ENCODE results near the gene MORN4.

MORN4 gene

DNA sequence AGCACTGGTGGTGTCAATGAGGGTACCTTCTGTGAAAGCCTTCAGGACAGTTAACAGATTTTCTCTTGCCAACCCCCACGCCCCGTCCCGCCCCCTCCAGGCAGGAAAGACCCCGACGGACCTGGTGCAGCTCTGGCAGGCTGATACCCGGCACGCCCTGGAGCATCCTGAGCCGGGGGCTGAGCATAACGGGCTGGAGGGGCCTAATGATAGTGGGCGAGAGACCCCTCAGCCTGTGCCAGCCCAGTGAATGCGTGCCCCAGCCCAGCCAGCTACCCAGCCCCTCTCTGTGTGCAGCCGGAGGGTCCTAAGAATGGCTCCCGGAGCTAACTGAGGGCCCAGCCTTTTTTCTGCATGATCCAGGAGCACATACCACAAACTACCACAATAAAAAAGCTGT lies 49.8 kb downstream of the MORN4 start:
- Histone ChIP-seq H3K27me3 (ENCODE audit: insufficient read depth, low read length) (no peaks in the 10 kb centered on the region), H3K9ac (ENCODE audit: low read length) (no peak overlapping the region), H3K79me2 (ENCODE audit: insufficient read depth, low read length) (no peaks in the 10 kb centered on the region), H3K9me3 (ENCODE audit: low read length) (no peaks in the 10 kb centered on the region), H4K20me1 (ENCODE audit: insufficient read depth, low read length) (no peaks in the 10 kb centered on the region), H3K9me2 (ENCODE audit: low read depth, low read length) (no peaks in the 10 kb centered on the region), H3K36me3 (ENCODE audit: insufficient read depth, low read length) (no peaks in the 10 kb centered on the region), H3K4me1 (ENCODE audit: insufficient read depth, low read length, severe bottlenecking) (no peaks in the 10 kb centered on the region), H3K4me3 (ENCODE audit: low read depth, low read length, poor library complexity, severe bottlenecking) (no peak overlapping the region), H3F3A (ENCODE audit: insufficient read depth, low read length) (no peaks in the 10 kb centered on the region), H2AFZ (ENCODE audit: low read length) (no peak overlapping the region), H3K4me2 (ENCODE audit: low read length) (no peak overlapping the region), H3K27ac (ENCODE audit: low read depth, low read length, poor library complexity, severe bottlenecking) (no peak overlapping the region)
- no peak for TF ChIP-seq EZH2 (IDR thresholded peaks at IDR 0.05; ENCODE audit: borderline replicate concordance, low read length)
- TF ChIP-seq, protein P1, sequence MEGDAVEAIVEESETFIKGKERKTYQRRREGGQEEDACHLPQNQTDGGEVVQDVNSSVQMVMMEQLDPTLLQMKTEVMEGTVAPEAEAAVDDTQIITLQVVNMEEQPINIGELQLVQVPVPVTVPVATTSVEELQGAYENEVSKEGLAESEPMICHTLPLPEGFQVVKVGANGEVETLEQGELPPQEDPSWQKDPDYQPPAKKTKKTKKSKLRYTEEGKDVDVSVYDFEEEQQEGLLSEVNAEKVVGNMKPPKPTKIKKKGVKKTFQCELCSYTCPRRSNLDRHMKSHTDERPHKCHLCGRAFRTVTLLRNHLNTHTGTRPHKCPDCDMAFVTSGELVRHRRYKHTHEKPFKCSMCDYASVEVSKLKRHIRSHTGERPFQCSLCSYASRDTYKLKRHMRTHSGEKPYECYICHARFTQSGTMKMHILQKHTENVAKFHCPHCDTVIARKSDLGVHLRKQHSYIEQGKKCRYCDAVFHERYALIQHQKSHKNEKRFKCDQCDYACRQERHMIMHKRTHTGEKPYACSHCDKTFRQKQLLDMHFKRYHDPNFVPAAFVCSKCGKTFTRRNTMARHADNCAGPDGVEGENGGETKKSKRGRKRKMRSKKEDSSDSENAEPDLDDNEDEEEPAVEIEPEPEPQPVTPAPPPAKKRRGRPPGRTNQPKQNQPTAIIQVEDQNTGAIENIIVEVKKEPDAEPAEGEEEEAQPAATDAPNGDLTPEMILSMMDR (IDR thresholded peaks at IDR 0.05; ENCODE audit: low read length): no peak

DNA sequence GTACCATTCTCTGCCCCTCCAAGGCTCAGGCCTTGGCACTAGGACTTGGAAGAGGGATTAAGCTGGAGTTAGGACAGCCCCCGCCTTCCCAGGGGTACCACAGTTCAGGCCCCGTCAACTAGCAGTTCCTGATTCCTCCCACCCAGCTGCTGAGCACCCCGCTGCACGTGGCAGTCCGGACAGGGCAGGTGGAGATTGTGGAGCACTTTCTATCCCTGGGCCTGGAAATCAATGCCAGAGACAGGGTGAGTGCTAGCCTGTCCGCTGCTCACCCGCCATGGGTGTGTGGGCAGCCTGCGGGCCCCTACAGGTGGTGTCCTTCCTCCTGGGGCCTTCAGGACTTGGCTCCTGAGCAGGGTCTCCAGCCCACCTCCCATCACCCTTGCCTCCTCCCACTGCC lies 51.1 kb downstream of the MORN4 start:
- no peaks in the 10 kb centered on the region for H3K9me2 ChIP-seq (ENCODE audit: low read depth, low read length)
- H3K79me2 ChIP-seq (ENCODE audit: insufficient read depth, low read length): no peaks in the 10 kb centered on the region
- no peak overlapping the region for H3K27ac ChIP-seq (ENCODE audit: low read depth, low read length, poor library complexity, severe bottlenecking)
- no peaks in the 10 kb centered on the region for H3K36me3 ChIP-seq (ENCODE audit: insufficient read depth, low read length)
- no peak for TF ChIP-seq EZH2 (IDR thresholded peaks at IDR 0.05; ENCODE audit: borderline replicate concordance, low read length)
- TF ChIP-seq, protein P1 (IDR thresholded peaks at IDR 0.05; ENCODE audit: low read length): no peak
- no peaks in the 10 kb centered on the region for H3K27me3 ChIP-seq (ENCODE audit: insufficient read depth, low read length)
- no peaks in the 10 kb centered on the region for H4K20me1 ChIP-seq (ENCODE audit: insufficient read depth, low read length)
- H3K4me2 ChIP-seq (ENCODE audit: low read length): no peak overlapping the region
- H3K9ac ChIP-seq (ENCODE audit: low read length): no peak overlapping the region
- H3F3A ChIP-seq (ENCODE audit: insufficient read depth, low read length): no peaks in the 10 kb centered on the region
- no peaks in the 10 kb centered on the region for H3K9me3 ChIP-seq (ENCODE audit: low read length)
- H3K4me3 ChIP-seq (ENCODE audit: low read depth, low read length, poor library complexity, severe bottlenecking): no peak overlapping the region
- H3K4me1 ChIP-seq (ENCODE audit: insufficient read depth, low read length, severe bottlenecking): no peaks in the 10 kb centered on the region
- H2AFZ ChIP-seq (ENCODE audit: low read length): no peak overlapping the region

- Histone ChIP-seq H2AFZ (ENCODE audit: low read length) (no peak overlapping the region), H3K9me3 (ENCODE audit: low read length) (no peaks in the 10 kb centered on the region), H3K9ac (ENCODE audit: low read length) (no peak overlapping the region), H3K27ac (ENCODE audit: low read depth, low read length, poor library complexity, severe bottlenecking) (no peak overlapping the region), H3K4me1 (ENCODE audit: insufficient read depth, low read length, severe bottlenecking) (no peaks in the 10 kb centered on the region), H3K4me2 (ENCODE audit: low read length) (no peak overlapping the region), H3K9me2 (ENCODE audit: low read depth, low read length) (no peaks in the 10 kb centered on the region), H3F3A (ENCODE audit: insufficient read depth, low read length) (no peaks in the 10 kb centered on the region), H4K20me1 (ENCODE audit: insufficient read depth, low read length) (no peaks in the 10 kb centered on the region), H3K36me3 (ENCODE audit: insufficient read depth, low read length) (no peaks in the 10 kb centered on the region), H3K79me2 (ENCODE audit: insufficient read depth, low read length) (no peaks in the 10 kb centered on the region), H3K27me3 (ENCODE audit: insufficient read depth, low read length) (no peaks in the 10 kb centered on the region), H3K4me3 (ENCODE audit: low read depth, low read length, poor library complexity, severe bottlenecking) (no peak overlapping the region)
- no peak for TF ChIP-seq EZH2 (IDR thresholded peaks at IDR 0.05; ENCODE audit: borderline replicate concordance, low read length)
- TF ChIP-seq, protein P1 (IDR thresholded peaks at IDR 0.05; ENCODE audit: low read length): no peak
These were observed 52.6 kb downstream of the MORN4 start for GRCh38 chr10:97580421-97581367.
